Cardiac fibroblast (primary cell): ENCODE measurements around the gene TCIRG1.

Experiments used
- DNase-seq, 2 donors: peaks; one replicate each; pipeline versions ENCODE4 v3.0.0 to v3.0.0-alpha.2; 2010; ENCODE audit warnings: low read depth in 2 of 2
- H3K4me3 ChIP-seq, 2 donors: replicated peaks in 1 of 2; 1 replicate in 1 of 2; 2 replicates in 1 of 2; pipeline ENCODE4 v1.5.1; 2011; ENCODE audit warnings: low read depth in 2 of 2, low read length in 2 of 2, mild to moderate bottlenecking in 2 of 2, moderate library complexity in 1 of 2
- TF ChIP-seq, protein P1 (sequence below): IDR thresholded peaks from one replicate; pipeline ENCODE4 v1.5.1; 2011; ENCODE audit warnings: low read depth, mild to moderate bottlenecking, low read length, inconsistent platforms

TCIRG1 gene

DNA sequence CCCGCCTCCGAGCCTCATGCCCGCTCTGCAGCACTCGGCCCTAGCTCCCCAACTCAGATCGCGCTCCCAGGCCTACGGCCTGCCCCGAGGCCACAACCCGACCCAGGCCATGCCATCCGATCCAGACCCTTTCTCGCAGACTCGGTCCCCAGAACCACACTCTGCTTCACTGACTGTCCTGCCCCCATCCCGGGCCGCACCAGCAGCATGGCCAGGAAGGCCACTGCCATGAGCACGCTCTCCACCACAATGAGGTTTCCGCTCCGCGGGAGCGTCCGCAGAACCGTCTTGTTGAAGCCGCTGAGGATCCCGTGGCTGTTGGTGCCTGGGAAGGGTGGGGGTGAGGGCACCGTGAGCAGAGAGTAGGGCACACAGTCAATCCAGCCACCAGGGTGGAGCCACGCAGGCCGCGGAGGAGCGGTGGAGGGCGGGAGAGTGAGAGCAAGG, 41.3 kb upstream of the TCIRG1 start:
- H3K4me3 ChIP-seq: no peak overlapping the region
- TF ChIP-seq, protein P1, sequence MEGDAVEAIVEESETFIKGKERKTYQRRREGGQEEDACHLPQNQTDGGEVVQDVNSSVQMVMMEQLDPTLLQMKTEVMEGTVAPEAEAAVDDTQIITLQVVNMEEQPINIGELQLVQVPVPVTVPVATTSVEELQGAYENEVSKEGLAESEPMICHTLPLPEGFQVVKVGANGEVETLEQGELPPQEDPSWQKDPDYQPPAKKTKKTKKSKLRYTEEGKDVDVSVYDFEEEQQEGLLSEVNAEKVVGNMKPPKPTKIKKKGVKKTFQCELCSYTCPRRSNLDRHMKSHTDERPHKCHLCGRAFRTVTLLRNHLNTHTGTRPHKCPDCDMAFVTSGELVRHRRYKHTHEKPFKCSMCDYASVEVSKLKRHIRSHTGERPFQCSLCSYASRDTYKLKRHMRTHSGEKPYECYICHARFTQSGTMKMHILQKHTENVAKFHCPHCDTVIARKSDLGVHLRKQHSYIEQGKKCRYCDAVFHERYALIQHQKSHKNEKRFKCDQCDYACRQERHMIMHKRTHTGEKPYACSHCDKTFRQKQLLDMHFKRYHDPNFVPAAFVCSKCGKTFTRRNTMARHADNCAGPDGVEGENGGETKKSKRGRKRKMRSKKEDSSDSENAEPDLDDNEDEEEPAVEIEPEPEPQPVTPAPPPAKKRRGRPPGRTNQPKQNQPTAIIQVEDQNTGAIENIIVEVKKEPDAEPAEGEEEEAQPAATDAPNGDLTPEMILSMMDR: no peak
- DNase-seq: no peak

DNA sequence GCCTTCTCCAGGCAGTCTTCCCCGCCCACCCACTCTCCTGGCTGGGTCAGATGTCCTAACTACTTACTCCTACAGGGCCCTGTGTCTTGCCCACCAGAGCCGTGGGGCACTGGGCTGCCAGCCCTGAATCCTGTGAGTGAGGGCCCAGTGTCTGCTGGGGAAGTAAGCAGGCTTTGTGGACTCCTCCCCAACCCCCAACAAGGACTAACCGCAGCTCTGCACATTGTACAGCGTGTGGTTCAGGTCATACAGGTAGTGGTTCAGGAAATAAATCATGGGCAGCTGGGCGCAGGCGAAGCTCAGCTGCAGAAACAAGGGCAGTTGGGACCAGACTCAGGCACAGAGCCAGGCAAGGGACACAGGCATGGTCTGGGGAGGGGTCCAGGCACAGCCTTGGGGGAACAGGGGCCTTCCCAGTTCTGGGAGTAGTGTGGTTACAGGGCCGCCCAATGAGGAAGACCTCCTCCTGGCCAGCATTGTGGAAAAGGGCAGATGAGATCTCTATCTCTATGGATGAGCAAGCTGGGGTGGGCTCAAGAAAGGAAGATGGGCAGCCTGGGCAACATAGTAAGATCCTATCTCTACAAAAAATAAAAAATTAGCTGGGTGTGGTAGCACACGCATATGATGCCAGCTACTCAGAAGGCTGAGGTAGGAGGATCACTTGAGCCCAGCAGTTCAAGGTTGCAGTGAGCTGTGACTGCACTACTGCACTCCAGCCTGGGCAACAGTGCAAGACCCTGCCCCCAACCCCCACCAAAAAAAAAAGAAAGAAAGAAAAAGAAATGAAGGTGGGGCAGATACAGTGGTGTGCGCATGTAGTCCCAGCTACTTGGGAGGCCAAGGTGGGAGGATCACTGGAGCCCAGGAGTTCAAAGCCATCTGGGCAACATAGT, 40.4 kb upstream of the TCIRG1 start:
- no peak for DNase-seq
- TF ChIP-seq, protein P1: no peak

DNA sequence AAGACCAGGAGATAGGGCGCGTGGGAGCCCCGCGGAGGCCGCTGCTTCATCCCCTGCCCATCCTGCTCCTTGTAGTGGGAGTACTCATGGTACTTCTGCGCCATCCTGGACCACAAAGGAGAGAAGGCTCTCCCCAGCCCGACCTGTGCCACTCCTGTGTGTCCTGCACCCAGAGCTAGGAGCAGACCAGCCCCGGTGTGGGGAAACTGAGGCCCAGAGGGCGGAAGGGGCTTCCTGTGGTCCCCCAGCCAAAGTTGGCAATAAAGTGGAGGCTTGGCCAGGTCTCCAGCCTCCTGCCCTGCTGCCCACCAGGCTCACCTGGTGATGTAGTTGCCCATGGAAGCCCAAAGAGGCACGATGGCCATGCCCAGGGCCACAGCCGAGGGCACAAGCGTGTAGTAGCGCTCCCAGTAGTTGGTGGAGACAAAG, 39.6 kb upstream of the TCIRG1 start:
- TF ChIP-seq, protein P1: no peak
- no peak for DNase-seq
- H3K4me3 ChIP-seq: no peak overlapping the region

More for the DNA sequence above, 40.4 kb upstream of the TCIRG1 start:
- H3K4me3 ChIP-seq: no peak overlapping the region

DNA sequence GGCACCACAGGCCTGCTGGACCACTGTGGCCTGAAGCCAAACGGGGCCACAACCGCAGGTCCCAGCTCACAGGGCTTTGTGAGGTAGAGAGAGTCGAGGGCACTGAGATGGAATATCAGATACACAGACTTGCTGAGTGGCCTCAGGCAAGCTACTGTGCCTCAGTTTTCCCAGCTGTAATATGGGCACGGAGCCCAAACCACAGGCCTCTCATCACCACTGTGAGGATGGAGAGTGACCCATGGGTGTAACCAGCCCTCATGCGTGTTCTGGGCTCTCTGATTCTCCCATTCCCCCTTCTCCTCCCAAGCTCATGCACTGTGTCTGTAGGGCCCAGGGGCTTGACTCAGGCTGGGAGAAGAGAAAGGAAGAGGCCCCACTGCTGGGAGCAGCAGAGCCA, 39.1 kb upstream of the TCIRG1 start:
- TF ChIP-seq, protein P1: no peak
- no peak for DNase-seq
- no peak overlapping the region for H3K4me3 ChIP-seq

DNA sequence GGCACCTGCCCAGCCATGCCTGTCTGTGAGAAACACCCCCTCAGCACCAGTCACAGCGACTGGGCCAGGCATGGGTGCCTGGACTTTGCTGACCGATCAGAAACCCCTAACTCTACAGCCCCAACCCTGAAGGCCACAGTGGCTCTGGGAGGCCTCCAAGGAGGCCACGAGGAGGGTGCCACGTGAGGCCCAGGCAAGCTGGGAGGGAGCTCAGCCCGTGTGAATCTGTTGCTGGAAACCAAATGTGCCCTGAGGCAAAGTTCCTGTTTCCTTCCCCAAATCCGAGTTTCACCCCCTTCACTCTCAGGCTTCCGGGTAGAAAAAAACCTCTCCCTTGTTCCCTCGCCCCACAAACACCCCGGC, 36.3 kb upstream of the TCIRG1 start:
- H3K4me3 ChIP-seq: no peak overlapping the region
- no peak for DNase-seq
- TF ChIP-seq, protein P1: no peak

DNA sequence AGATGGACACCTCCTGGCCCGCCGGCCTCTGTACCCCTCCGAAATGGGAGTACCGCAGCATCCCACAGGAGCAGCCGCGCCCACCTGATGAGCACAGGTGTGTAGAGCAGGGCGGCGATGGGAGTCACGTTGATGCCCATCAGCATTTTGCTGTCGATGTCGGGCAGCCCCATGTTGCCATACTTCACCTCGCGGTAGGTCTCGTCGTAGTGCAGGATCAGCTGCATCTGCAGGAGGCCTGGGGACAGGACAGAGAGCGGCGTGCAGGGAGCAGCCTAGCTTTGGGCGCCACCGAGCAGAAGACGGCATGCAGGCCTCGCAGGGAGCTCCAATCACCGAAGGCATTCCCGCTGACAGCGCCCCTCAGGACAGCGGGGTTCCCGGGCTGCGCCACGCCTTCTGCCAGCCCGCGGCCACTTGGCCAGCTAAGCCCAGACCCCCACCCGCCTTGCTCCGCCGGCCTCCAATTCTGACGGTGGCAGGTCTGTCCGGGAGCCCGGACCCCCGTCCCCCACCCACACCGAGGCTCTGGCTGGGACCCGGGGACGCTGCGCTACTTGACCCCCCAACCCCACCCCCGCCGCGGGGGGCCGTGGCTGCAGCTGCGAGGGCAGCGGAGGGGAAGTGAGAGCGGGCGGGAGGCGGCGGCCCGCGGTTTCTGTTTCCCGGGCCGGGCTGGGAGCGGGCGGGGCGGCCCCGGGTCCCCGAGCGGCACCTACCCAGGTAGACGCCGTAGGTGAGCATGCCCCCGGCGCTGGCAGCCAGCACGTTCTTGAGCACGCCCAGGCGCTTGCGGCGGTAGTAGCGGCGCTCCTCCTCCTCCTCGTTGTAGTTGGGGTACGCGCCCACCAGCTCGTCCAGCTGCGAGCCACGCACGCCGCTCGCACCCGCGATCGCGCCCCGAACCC, 35.6 kb upstream of the TCIRG1 start:
- TF ChIP-seq, protein P1: no peak
- peak overlapping the region; percentile 64 for H3K4me3 ChIP-seq
- no peak for DNase-seq
